SK-N-SH (cell line): Measurements from ENCODE around the gene LRMDA.

ENCODE experiments used
- EP300 ChIP-seq, 2 experiments: IDR thresholded peaks; 2 replicates each; pipeline versions ENCODE4 v1.4.0 to v1.6.1; 2012; ENCODE audit warnings: borderline replicate concordance in 1 of 2, low read depth in 1 of 2, low read length in 1 of 2
- FOXM1 ChIP-seq: IDR thresholded peaks from 2 replicates; pipeline ENCODE4 v1.4.0; 2012; ENCODE audit warnings: low read depth, mild to moderate bottlenecking
- POLR2AphosphoS5 ChIP-seq: IDR thresholded peaks from 2 replicates; pipeline ENCODE4 v1.6.1; 2012; ENCODE audit warnings: low read depth, low read length
- RCOR1 ChIP-seq: fragments of 150-350 bp; IDR thresholded peaks from 2 replicates; pipeline ENCODE4 v1.6.1; 2017; ENCODE audit warnings: antibody characterized with exemption, low read length
- RFX5 ChIP-seq: IDR thresholded peaks from 2 replicates; pipeline ENCODE4 v1.6.1; 2012; ENCODE audit warnings: mild to moderate bottlenecking, improper control_type of control experiment, low read length
- SIN3A ChIP-seq: IDR thresholded peaks from 2 replicates; pipeline ENCODE4 v1.6.1; 2012; ENCODE audit warnings: low read depth, mild to moderate bottlenecking, low read length, moderate library complexity, borderline replicate concordance
- SMC3 ChIP-seq: IDR thresholded peaks from 2 replicates; pipeline ENCODE4 v1.6.1; 2012; ENCODE audit warnings: low read depth, low read length, improper control_type of control experiment
- TAF1 ChIP-seq: IDR thresholded peaks from 2 replicates; pipeline ENCODE4 v1.6.1; 2012; ENCODE audit warnings: low read depth, mild to moderate bottlenecking, low read length, moderate library complexity, borderline replicate concordance
- TF ChIP-seq, protein P1 (sequence below): fragments of 200-600 bp; sonication (generic); IDR thresholded peaks from 2 replicates; pipeline ENCODE4 v1.6.1; 2017; ENCODE audit warnings: antibody characterized with exemption, mild to moderate bottlenecking, moderate library complexity
- TF ChIP-seq, protein P2 (sequence below): IDR thresholded peaks from 2 replicates; pipeline ENCODE4 v1.4.0; 2012; ENCODE audit warnings: low read depth

DNA sequence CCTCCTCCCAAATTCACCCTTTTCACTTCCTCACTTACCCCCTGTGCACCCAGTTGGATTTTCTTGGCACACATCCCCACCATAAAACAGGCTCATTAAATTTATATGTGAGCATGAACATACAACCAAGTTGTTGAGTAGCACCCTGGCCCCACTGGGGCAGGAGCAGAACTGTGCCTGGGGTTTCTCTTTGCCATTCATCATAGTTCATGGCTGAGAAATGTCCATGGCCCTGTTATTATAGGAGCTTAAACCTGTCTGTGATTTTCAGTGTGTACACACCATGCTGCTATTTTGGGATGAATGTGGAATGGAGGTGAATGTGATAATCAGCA lies 618.8 kb downstream of the LRMDA start:
- TF ChIP-seq, protein P1, sequence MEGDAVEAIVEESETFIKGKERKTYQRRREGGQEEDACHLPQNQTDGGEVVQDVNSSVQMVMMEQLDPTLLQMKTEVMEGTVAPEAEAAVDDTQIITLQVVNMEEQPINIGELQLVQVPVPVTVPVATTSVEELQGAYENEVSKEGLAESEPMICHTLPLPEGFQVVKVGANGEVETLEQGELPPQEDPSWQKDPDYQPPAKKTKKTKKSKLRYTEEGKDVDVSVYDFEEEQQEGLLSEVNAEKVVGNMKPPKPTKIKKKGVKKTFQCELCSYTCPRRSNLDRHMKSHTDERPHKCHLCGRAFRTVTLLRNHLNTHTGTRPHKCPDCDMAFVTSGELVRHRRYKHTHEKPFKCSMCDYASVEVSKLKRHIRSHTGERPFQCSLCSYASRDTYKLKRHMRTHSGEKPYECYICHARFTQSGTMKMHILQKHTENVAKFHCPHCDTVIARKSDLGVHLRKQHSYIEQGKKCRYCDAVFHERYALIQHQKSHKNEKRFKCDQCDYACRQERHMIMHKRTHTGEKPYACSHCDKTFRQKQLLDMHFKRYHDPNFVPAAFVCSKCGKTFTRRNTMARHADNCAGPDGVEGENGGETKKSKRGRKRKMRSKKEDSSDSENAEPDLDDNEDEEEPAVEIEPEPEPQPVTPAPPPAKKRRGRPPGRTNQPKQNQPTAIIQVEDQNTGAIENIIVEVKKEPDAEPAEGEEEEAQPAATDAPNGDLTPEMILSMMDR, result no peak
- TF ChIP-seq EP300 (IDR thresholded peaks at IDR 0.05; ENCODE audit: borderline replicate concordance in 1 of 2, low read depth in 1 of 2, low read length in 1 of 2) (no peak), POLR2AphosphoS5 (no peak), TAF1 (no peak), SIN3A (no peak), RCOR1 (no peak), RFX5 (no peak), FOXM1 (no peak), SMC3 (no peak)
- TF ChIP-seq, protein P2, sequence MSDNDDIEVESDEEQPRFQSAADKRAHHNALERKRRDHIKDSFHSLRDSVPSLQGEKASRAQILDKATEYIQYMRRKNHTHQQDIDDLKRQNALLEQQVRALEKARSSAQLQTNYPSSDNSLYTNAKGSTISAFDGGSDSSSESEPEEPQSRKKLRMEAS, result no peak
